GM19239 (cell line): ENCODE data around the gene RAP1GDS1.
"Not testable (repeated sequence)": the region's sequence is repeated elsewhere in the genome, so short reads cannot be mapped to it uniquely, and the experiment has no call there.

Experiments
- DNase-seq: peaks from one replicate; pipeline ENCODE4 v3.0.0; 2011; ENCODE audit warnings: low spot score; ENCODE audit not compliant: insufficient read length
- FAIRE-seq: peaks from 2 replicates; lab custom pipeline; 2011; peaks lifted over from hg19 to GRCh38; lab: Jason Lieb, UNC

RAP1GDS1 gene

GRCh38 chr4:98420151-98420550, 159.0 kb downstream of the RAP1GDS1 start:
- not testable (repeated sequence) for DNase-seq, FAIRE-seq

GRCh38 chr4:98421111-98421510, 159.9 kb downstream of the RAP1GDS1 start:
- FAIRE-seq (no peak), DNase-seq (no peak)

- DNase-seq = no peak
Measured at GRCh38 chr4:98423009-98423408, 161.8 kb downstream of the RAP1GDS1 start.

GRCh38 chr4:98430708-98431403, 169.7 kb downstream of the RAP1GDS1 start:
- FAIRE-seq (no peak), DNase-seq (no peak)

More at GRCh38 chr4:98423009-98423408, 161.8 kb downstream of the RAP1GDS1 start:
- no peak for FAIRE-seq

- DNase-seq (no peak), FAIRE-seq (no peak)
Measured at GRCh38 chr4:98433691-98434090, 172.5 kb downstream of the RAP1GDS1 start.

GRCh38 chr4:98434816-98435215, 173.6 kb downstream of the RAP1GDS1 start:
- FAIRE-seq (no peak), DNase-seq (no peak)

GRCh38 chr4:98444371-98444770, 183.2 kb downstream of the RAP1GDS1 start:
- DNase-seq (no peak), FAIRE-seq (no peak)

- peak; percentile 9 for DNase-seq
- FAIRE-seq = peak; percentile 93
Measured at GRCh38 chr4:98446499-98447375, 185.6 kb downstream of the RAP1GDS1 start.

GRCh38 chr4:98447648-98448047, 186.5 kb downstream of the RAP1GDS1 start:
- DNase-seq (no peak), FAIRE-seq (peak; percentile 69)

GRCh38 chr4:98448908-98449307, 187.7 kb downstream of the RAP1GDS1 start:
- FAIRE-seq (no peak), DNase-seq (no peak)

- FAIRE-seq (no peak), DNase-seq (no peak)
Measured at GRCh38 chr4:98452091-98452490, 190.9 kb downstream of the RAP1GDS1 start.

- not testable (repeated sequence) for FAIRE-seq, DNase-seq
Measured at GRCh38 chr4:98457422-98457821, 196.2 kb downstream of the RAP1GDS1 start.

- DNase-seq, FAIRE-seq: not testable (repeated sequence)
Measured at GRCh38 chr4:98461121-98461865, 200.1 kb downstream of the RAP1GDS1 start.

- DNase-seq (no peak), FAIRE-seq (no peak)
Measured at GRCh38 chr4:98462487-98462886, 201.3 kb downstream of the RAP1GDS1 start.

- no peak for FAIRE-seq
- no peak for DNase-seq
Measured at GRCh38 chr4:98466868-98467599, 205.8 kb downstream of the RAP1GDS1 start.

- FAIRE-seq (peak; percentile 95), DNase-seq (peak; percentile 52)
Measured at GRCh38 chr4:98467627-98468072, 206.5 kb downstream of the RAP1GDS1 start.

- no peak for FAIRE-seq
- no peak for DNase-seq
Measured at GRCh38 chr4:98468709-98469108, 207.5 kb downstream of the RAP1GDS1 start.

- FAIRE-seq (no peak), DNase-seq (no peak)
Measured at GRCh38 chr4:98469771-98470170, 208.6 kb downstream of the RAP1GDS1 start.

GRCh38 chr4:98470366-98470765, 209.2 kb downstream of the RAP1GDS1 start:
- no peak for FAIRE-seq
- DNase-seq = no peak

GRCh38 chr4:98470831-98471230, 209.6 kb downstream of the RAP1GDS1 start:
- DNase-seq (no peak), FAIRE-seq (no peak)
